Spleen (tissue), 11 donors: ENCODE results near the gene ZFYVE27. TPM values are rescaled to one million over a fixed set of nuclear protein-coding genes. Genes with fewer than 3 reads are reported as not detected.

ENCODE experiments used
- DNase-seq: peaks from one replicate; pipeline ENCODE4 v3.0.0-alpha.2; 2020
- H3K27ac ChIP-seq, 8 donors: fragments of 200-600 bp; sonication (generic) in 7 of 8; 1 replicate in 4 of 8; 2 replicates in 4 of 8; pipeline versions ENCODE4 v1.5.0 to v1.8.0; 2016 to 2021; ENCODE audit warnings: inconsistent platforms in 4 of 8, mild to moderate bottlenecking in 4 of 8, moderate library complexity in 1 of 8
- H3K27me3 ChIP-seq, 7 donors: fragments of 200-600 bp; sonication (generic) in 6 of 7; replicated peaks in 1 of 7; 1 replicate in 4 of 7; 2 replicates in 3 of 7; pipeline versions ENCODE4 v1.5.0 to v1.8.0; 2016 to 2021; ENCODE audit warnings: inconsistent platforms in 3 of 7, mild to moderate bottlenecking in 1 of 7
- H3K36me3 ChIP-seq, 6 donors: fragments of 200-600 bp; sonication (generic) in 5 of 6; 1 replicate in 4 of 6; 2 replicates in 2 of 6; pipeline versions ENCODE4 v1.5.0 to v1.8.0; 2016 to 2021; ENCODE audit warnings: inconsistent platforms in 2 of 6
- H3K4me1 ChIP-seq, 6 donors: fragments of 200-600 bp; sonication (generic) in 5 of 6; 1 replicate in 3 of 6; 2 replicates in 3 of 6; pipeline versions ENCODE4 v1.5.0 to v1.8.0; 2016 to 2021; ENCODE audit warnings: inconsistent platforms in 3 of 6
- H3K4me3 ChIP-seq, 8 donors: fragments of 200-600 bp; sonication (generic) in 7 of 8; 1 replicate in 4 of 8; 2 replicates in 4 of 8; pipeline versions ENCODE4 v1.5.0 to v1.8.0; 2016 to 2021; ENCODE audit warnings: inconsistent platforms in 4 of 8, mild to moderate bottlenecking in 4 of 8, moderate library complexity in 2 of 8
- H3K9me3 ChIP-seq, 8 donors: fragments of 200-600 bp; sonication (generic) in 7 of 8; 1 replicate in 4 of 8; 2 replicates in 4 of 8; pipeline versions ENCODE4 v1.5.0 to v1.8.0; 2016 to 2021; ENCODE audit warnings: inconsistent platforms in 4 of 8
- CTCF ChIP-seq, 11 experiments: fragments of 200-600 bp in 7 of 11; fragments of 450-650 bp in 4 of 11; sonication (generic) in 4 of 11; IDR thresholded peaks in 8 of 11; conservative IDR thresholded peaks in 3 of 11; 1 replicate in 7 of 11; 2 replicates in 4 of 11; pipeline versions ENCODE4 v1.4.0 to v1.8.0; 2016 to 2021; ENCODE audit warnings: antibody characterized with exemption in 11 of 11, inconsistent platforms in 4 of 11, mild to moderate bottlenecking in 1 of 11
- POLR2A ChIP-seq, 3 donors: fragments of 450-650 bp; IDR thresholded peaks; one replicate each; pipeline ENCODE4 v1.5.1; 2017; ENCODE audit warnings: antibody characterized with exemption in 3 of 3, mild to moderate bottlenecking in 1 of 3
- POLR2AphosphoS5 ChIP-seq, 3 donors: sonication (generic); formaldehyde crosslinking; IDR thresholded peaks; one replicate each; pipeline ENCODE4 v1.5.1; 2017; ENCODE audit warnings: antibody characterized with exemption in 3 of 3
- WGBS, 5 donors: extraction: QIAGEN DNeasy Blood & Tissue Kit in 3 of 5; methylation state at CpG; one replicate each; pipeline versions ENCODE4 v1.1.5 to v1.1.7; 2013 to 2018; 5-methylcytosine and 5-hydroxymethylcytosine counted together
- intact Hi-C: fragments of 100-400 bp; cut with DNase I; formaldehyde crosslinking; loops from one replicate; pipeline ENCODE4 v1.15.0; 2023; ENCODE audit warnings: low total_unique reads
- polyA plus RNA-seq, 3 donors: library from polyadenylated mRNA; stranded (reverse); fragments of 200-250 nt; gene quantifications; one replicate each; pipeline ENCODE4 v1.2.1, GENCODE V29; 2013
- total RNA-seq, 7 donors: library from RNA; depleted of rRNA in 3 of 7; stranded (reverse); fragments of >200 nt in 3 of 7; fragmentation: NEBNext Ultra II Directional in 4 of 7; extraction: Animal tissue kit (Norgen Biotek cat#: 25700) in 4 of 7; gene quantifications; one replicate each; pipeline versions ENCODE4 v1.1.0 to v1.2.1, GENCODE V29; 2016 to 2021
- donor health status: healthy with polysubstance abuse.
- donor health status: DM: no; HTN: no; CAD: no; lungs with moderate emphysema.
- donor health status: DM: no; HTN: no; CAD: no.
- donor health status: Bipolar disorder and iron deficiency.
- donor health status: healthy.
- donor health status: DM: no; HTN: no; CAD: no.
- donor health status: DM: yes; HTN: yes; CAD: no.

The ZFYVE27 gene
- total and polyA plus RNA-seq, 10 donors: 16.8 to 42.2 (median 31.7) TPM

GRCh38 chr10:97721871-97722780, 14.8 kb upstream of the ZFYVE27 start:
- 79 to 88% (median 86%) methylated on average over 12 of the region's 12 CpGs for WGBS, 5 donors
- Histone ChIP-seq H3K9me3 (no peaks in the 10 kb centered on the region), H3K4me1 (peaks cover 0 to 24% (median 14%) of the 10 kb centered on the region in 6 donors), H3K27me3 (peaks cover 0 to 6% (median 0%) of the 10 kb centered on the region in 7 donors), H3K27ac (no peak overlapping the region), H3K4me3 (no peak overlapping the region), H3K36me3 (no peaks in the 10 kb centered on the region)
- intact Hi-C loops: no loop called here
- DNase-seq: peak; percentile 30
- TF ChIP-seq CTCF (IDR thresholded peaks at IDR 0.05 in 8 of 11, conservative IDR thresholded peaks at IDR 0.05 in 3 of 11) (no peak), POLR2AphosphoS5 (IDR thresholded peaks at IDR 0.05) (no peak), POLR2A (IDR thresholded peaks at IDR 0.05) (no peak)

GRCh38 chr10:97723001-97723400, 13.9 kb upstream of the ZFYVE27 start:
- Histone ChIP-seq H3K36me3 (no peaks in the 10 kb centered on the region), H3K27me3 (peaks cover 0 to 6% (median 0%) of the 10 kb centered on the region in 7 donors), H3K4me1 (peaks cover 0 to 18% (median 12%) of the 10 kb centered on the region in 6 donors), H3K27ac (no peak overlapping the region), H3K4me3 (no peak overlapping the region), H3K9me3 (no peaks in the 10 kb centered on the region)
- 81 to 88% (median 85%) methylated on average over 3 of the region's 3 CpGs for WGBS, 5 donors
- TF ChIP-seq POLR2A (IDR thresholded peaks at IDR 0.05) (no peak), POLR2AphosphoS5 (IDR thresholded peaks at IDR 0.05) (no peak), CTCF (IDR thresholded peaks at IDR 0.05 in 8 of 11, conservative IDR thresholded peaks at IDR 0.05 in 3 of 11) (no peak)
- peak; percentile 22 for DNase-seq
- intact Hi-C loops: no loop called here

GRCh38 chr10:97724341-97724941, 12.5 kb upstream of the ZFYVE27 start:
- no peak for TF ChIP-seq CTCF (IDR thresholded peaks at IDR 0.05 in 8 of 11, conservative IDR thresholded peaks at IDR 0.05 in 3 of 11)
- TF ChIP-seq POLR2A (IDR thresholded peaks at IDR 0.05): no peak
- TF ChIP-seq POLR2AphosphoS5 (IDR thresholded peaks at IDR 0.05): no peak
- no peaks in the 10 kb centered on the region for H3K9me3 ChIP-seq
- peak; percentile 29 for DNase-seq
- 59 to 77% (median 64%) methylated on average over 5 of the region's 5 CpGs for WGBS, 5 donors
- H3K27me3 ChIP-seq: peaks cover 0 to 6% (median 0%) of the 10 kb centered on the region in 7 donors
- H3K4me3 ChIP-seq: no peak overlapping the region
- peaks cover 0 to 3% (median 0%) of the 10 kb centered on the region in 6 donors for H3K4me1 ChIP-seq
- intact Hi-C loops: no loop called here
- no peak overlapping the region for H3K27ac ChIP-seq
- no peaks in the 10 kb centered on the region for H3K36me3 ChIP-seq
